Esophagus squamous epithelium (tissue), 4 donors: ENCODE data around the gene ZNF652.

Experiments used
- CTCF ChIP-seq, 6 experiments: fragments of 450-650 bp in 4 of 6; fragments of 200-600 bp in 2 of 6; sonication (generic) in 2 of 6; IDR thresholded peaks; one replicate each; pipeline ENCODE4 v1.5.1; 2016 to 2019; ENCODE audit warnings: antibody characterized with exemption in 6 of 6, mild to moderate bottlenecking in 4 of 6, moderate library complexity in 4 of 6
- POLR2A ChIP-seq, 4 donors: fragments of 450-650 bp; IDR thresholded peaks; one replicate each; pipeline ENCODE4 v1.6.1; 2017; ENCODE audit warnings: antibody characterized with exemption in 4 of 4, mild to moderate bottlenecking in 4 of 4, moderate library complexity in 3 of 4

DNA sequence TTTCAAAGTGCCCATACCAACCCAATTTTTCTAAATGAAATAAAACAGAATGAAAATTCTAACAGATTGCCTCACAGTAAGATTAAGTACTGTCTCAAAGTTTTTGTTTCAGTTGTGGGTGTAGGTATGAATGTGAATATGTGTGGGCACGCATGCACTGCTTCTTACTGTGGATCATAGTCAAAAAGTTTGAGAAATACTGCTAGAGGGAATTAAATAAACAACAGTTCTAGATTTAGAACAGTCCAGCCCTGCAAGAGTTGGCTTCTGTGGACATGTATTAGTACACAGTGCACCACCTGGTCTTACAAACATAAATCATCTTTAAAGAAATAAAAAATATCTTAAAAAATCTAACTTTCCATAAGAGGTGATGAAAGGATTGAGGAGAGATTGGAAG is 8.4 kb downstream of the ZNF652 start:
- TF ChIP-seq POLR2A (IDR thresholded peaks at IDR 0.05) (no peak), CTCF (IDR thresholded peaks at IDR 0.05) (no peak)
